ENCODE results near the gene ETNPPL.

ETNPPL gene

DNA sequence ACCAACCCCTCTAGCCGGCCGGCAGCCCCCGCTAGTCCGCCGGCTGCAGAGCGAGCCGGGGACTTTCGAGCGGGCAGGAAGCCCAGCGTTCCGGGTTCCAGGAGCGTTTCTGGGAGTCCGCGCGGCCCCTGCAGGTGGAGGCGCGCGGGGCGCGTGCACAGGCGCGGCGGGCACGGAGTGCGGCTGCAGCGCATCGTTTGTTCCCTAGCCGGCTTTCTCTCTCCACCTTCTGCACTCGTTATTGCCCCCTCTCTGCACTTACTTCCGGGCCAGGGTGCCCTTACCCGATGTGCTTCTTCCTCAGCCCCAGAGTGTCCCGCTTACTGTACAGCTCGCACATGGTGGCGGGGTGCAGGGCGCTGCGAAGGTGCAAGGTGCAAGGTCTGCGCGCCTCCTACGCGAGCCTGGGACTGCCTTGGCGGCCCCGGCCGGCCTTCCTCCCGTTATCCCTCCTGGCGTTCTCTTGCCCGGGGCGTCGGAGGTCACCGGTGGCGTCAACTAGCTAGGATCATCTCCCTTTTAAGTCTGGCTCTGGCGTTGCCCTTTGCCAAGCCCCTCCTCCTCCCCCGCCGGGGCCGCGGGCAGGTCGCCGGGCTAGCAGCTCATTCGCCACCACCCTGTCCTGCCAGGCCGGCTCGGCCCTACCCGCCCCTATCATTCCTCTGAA, at the start of gene ETNPPL:
ETNPPL (minus strand) TSS at position 495 of the 667 bp plus-strand sequence; CDS start at position 340, 155 bp downstream.
- no peak for DNase-seq (ENCODE audit: low read depth, low spot score)

DNA sequence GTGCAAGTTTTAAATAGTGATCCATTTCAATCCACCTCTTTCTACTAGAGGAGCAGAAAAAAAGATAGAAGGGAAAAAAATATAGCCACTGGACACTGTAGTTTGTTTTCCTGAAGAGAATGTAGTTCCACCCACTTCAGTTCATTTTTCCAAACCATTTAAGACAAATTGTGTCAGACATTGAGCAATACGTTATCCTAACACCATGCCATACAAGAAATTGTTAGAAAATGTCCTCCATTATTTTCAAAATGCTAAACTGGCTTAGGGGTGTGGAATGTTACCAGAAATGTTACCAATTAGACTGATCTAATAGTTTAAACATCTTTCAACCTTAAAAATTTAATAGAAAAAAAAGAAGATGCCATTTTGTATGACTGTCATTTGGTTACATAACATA, 48.6 kb upstream of the ETNPPL start:
- DNase-seq (ENCODE audit: low read depth, low spot score), result no peak

DNA sequence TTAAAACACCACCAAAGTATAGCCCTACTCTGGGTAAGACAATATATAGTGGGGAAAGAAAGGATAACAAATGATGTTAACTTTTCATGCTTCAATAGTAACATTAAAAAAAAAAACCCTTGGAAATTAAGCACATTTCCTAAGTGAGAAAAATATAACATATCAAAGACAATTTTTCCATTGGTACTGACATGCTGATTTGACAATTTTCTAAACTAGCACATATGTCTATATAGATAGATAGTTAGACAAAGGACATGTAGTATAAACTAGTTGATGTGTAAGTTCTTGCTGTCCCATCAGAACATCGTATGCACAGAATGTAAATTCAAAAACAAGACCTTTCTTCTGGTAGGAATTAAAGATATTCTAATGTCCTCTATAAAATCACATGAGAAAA, 47.2 kb upstream of the ETNPPL start:
- no peak for DNase-seq (ENCODE audit: low read depth, low spot score)

DNA sequence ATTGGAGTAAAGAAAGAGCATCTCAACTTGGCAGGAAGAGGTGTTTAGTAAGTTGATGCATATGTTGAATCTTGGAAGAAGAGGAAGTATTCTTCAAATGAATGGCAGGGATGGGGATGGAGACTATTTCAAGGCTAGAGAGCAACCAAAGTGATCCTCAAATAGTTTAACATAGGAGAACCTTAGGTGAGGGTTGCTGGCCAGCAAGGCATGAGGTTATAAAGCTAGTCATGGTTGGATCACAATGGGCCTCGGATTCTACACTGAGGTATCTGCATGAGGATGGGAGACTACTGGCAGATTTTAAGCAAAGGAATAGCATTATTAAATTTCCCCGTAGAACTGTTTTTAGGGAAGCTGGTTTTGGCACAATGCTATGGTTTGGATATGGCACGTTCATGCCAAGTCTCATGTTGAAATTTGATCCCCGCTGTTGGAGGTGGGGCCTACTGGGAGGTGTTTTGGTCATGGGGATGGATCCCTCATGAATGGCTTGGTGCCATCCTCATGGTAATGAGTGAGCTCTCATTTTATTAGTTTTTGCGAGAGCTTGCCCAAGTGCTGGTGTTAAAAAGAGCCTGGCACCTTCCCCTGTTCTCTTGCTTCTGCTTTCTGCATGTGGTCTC, 41.9 kb upstream of the ETNPPL start:
- DNase-seq (ENCODE audit: low read depth, low spot score), result no peak

DNA sequence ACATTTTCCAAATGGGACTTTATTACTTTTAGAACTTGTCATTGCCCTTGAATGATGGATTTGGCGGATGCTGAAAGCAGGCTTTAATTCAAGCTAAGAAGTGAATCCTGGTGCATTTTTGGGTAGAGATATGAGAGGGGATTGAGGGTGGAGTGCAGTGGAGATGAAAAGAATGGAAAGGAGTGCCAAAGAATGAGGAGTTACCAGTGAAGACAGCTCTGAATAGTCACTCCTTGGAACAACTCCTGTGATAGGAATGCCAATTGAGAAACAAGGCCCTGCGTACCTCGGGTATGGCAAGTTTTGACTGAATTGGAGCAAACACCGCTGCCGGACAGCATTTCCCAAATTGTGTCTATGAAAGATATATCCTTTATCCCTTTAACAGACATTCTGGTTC, 36.5 kb upstream of the ETNPPL start:
- no peak for DNase-seq (ENCODE audit: low read depth, low spot score)

DNA sequence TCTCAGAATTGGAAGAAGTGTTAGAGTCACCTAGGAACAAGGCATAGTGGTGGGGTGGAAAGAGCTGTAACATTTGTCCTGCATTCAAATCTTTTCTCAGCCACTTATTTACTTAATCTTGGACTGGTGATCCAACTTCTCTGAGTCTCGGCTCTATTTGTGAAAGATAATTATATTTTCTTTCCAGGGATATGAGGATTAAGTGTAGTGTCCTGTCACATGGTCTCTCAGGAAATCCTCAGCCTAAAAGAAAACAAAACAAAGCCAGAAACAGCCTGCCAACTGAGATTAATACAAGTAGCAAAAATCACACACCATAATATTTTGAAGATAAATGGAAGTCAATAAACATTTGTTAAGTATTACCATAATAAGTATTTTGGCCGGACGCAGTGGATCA, 33.3 kb upstream of the ETNPPL start:
- no peak for DNase-seq (ENCODE audit: low read depth, low spot score)

DNA sequence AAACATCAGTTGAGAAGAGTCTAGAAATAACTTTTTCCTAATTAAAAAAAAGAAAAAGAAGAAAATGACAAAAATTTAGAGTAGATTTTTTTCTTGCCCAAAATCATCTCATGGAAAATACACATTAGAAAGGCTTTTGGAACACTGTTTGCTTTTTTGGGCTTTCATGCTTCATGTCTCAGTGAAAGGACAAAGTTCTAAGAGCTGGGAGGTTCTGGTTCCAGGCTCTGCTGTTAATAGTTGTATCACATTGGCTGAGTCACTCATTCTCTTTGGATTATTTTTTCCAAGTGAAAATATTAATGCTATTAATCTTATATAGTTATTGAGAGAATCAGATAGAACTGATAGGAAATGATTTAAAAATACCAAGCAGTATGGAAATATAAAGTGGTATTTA, 32.9 kb upstream of the ETNPPL start:
- DNase-seq (ENCODE audit: low read depth, low spot score), result no peak

DNA sequence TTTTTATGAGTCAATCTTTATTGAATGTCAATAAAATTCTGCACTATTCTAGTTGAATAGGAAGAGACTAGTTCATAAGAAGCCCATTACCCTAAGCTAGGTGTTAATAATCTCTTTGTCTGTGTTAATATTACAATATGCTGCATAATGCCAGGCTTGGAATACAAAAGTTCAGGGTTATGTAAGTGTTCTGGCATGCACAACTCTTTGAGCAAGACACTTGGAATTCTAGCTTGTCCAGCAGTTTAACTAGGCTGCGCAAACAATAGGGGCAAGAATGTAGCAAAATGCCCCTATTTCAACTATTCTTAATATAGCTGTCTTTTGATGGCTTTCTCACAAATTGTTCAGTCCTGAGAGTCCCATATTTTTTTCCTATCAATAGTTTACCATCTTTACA, 31.3 kb upstream of the ETNPPL start:
- DNase-seq (ENCODE audit: low read depth, low spot score), result no peak

DNA sequence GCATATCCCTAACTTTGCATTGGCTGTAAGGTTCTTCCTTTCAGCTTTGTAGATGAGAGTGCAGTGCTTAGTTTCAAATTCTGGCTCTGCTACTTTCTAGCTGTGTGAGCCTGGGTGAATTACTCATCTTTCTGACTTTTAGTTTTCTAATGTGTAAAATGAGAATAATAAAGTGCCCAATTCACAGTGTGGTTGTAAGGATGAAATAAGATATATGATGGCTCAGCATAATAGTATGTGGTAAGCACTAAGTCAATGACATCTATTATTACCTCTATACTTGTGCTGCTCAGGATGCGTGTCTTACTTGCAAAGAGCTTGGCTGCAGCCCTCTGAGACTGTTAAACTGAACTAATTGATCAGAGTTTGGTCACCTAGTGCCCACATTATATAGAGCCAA, 30.6 kb upstream of the ETNPPL start:
- DNase-seq (ENCODE audit: low read depth, low spot score), result no peak

DNA sequence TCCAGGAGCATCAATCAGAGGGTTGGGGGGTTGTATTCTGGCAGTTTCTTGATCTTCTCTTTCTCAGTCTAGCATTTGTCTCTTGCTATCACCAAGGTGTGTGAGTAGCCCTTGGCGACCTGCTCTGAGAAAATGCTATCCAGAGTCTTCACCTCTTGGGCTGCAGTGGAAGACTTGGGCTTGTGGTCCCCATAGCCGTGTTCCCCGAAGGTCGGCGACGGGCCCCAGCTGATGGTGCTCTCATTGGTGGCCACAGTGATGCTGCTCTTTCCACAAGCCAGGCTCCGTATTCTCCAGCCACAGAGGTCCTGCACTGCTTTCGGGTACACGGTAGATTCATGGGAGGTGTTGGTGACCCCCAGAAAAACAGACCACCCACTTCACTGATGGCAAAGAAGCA, 25.9 kb upstream of the ETNPPL start:
- DNase-seq (ENCODE audit: low read depth, low spot score), result no peak

DNA sequence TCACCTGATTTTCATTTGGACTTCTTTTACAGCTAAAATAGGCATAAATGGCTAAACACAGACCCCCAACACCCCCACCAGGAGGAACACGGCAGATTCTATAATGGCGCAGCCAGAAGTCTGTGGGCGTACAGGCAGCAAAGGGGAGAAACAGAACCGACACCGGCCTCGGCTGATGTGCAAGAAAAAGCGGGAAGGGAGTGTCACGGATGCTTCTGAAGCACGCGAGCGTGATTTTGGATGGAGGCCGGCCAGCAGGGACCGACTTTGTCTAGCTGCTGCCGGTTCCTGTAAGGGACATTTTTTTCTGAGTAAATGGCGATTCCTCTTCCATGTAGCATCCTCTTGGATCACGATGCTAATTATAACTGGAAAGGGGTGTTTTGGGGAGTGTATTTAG, 24.9 kb upstream of the ETNPPL start:
- no peak for DNase-seq (ENCODE audit: low read depth, low spot score)

DNA sequence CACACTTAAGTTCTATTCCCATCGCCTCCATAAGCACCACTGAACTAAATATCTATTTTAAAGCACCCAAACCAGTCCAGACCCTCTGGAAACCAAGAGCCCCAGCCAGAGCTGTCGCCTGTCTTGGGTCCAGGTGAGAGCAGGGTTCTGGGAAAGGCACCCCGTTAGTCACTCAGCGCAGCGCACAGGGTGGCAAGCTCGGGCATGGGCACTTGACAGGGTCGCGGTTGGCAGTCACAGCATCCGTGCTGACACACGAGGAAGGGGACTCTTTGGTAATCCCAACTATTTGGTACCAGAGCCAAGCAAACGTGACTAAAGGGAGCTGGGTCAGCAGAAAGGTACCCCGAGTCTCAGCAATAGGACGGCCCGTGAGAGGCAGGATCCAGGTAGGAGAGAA, 24.3 kb upstream of the ETNPPL start:
- no peak for DNase-seq (ENCODE audit: low read depth, low spot score)

DNA sequence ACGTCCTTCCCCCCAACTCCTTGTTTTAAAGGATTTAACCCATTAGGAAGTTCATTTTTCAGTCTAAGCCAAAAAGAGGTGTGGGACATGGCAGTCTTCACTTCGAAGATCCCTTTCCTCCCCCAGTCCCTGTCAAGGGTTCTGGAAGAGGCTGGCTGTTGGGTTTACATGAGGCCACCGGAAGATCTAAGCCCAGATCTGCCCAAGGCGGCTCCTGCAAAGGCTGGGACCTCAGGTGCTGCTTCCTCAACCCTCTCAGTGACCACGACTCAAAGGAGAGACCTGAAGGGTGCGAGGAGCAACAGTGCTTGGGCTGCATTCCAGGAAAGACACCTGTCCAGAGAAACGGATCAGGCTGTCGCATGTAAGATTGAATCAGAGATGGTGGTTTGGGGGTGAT, 23.5 kb upstream of the ETNPPL start:
- DNase-seq (ENCODE audit: low read depth, low spot score), result no peak

DNA sequence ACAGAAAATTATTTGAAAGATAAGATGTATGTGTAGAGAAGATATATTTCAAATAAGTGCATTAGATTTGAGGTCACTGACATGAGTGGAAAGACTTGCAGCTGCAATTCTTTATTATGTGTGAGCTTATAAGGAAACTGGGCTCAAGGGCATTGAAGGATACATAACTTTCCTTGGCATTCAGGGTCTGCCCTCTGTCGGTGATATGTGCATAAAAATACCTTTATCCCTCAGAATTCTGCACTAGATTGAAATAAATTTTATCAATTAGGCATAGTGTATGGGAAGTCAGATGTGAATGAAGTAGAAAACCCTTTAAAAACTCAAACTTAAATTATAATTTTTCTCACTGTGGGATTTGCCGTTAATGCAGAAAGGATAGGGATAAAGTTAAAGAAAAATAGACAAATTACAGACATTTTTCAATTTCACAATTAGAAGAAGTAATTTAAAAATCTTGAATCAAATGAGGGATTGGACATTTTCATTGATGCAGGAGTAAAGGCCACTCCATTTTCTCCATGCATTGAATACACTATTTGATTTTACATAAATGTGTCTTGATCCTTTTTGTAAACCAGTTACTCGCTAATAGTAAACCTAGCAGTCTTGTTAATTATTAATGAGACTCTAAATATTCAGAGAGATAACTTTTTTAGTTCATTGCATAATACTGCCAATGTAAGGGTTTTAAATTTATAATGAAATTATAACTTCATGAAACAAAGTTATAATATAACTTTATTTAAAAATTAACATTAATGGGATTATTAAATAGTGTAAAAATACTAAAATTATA, 21.0 kb upstream of the ETNPPL start:
- no peak for DNase-seq (ENCODE audit: low read depth, low spot score)

DNA sequence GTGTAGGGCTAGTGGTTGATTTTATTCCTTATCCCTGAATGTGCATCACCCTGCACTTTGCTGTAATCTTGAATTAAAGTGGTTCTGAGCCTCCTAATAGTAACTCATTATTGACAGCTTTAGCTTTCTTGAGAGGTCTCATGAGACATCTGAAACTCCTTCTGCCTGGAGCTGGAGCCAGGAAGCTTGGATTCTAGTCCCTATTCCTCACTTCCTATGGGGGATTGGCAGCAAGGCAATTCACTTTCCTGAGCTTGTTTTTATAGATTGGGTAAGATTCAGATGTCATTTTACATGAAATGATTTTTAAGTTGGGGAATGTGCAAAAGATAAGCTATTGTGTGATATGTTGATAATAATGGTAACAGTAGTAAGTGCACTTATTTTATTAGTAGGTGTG, 17.1 kb upstream of the ETNPPL start:
- DNase-seq (ENCODE audit: low read depth, low spot score), result no peak

DNA sequence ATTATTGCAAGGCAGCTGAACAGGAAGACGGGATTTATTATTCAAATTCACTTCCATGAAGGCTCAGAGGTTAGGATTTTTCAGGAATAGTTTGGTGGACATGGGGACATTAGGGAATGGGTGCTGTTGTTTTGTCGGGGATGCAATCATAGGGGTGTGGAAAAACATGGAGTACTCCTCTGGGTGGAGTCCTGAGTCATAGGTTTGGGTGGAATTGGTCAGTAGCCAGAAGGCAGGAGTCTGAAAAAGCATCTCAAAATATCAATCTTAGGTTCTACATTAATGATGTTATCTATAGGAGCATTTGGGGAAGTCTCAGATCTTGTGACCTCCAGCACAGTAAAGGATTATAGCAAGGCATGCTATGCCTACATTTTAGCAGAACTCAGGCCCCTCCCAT, 14.5 kb upstream of the ETNPPL start:
- no peak for DNase-seq (ENCODE audit: low read depth, low spot score)

DNA sequence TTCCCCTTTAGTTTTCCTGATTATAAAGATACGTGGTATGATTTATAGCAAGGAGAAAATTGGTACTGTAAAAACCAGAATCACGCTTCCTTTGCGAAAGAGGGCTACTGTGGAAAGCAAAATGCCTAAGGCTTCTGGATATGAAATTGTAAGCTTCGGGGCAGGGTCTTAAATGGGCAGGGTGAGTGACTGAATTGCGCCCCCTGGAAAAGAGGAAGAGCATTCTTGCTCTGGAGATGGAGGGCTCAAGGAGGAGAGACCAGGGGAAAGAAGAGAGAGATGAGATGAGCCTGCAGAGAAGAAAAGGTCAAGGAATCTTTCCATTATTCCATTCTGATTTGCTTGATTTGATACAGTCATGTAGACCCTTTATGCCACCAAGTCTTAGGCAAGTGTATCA, 13.1 kb upstream of the ETNPPL start:
- no peak for DNase-seq (ENCODE audit: low read depth, low spot score)

DNA sequence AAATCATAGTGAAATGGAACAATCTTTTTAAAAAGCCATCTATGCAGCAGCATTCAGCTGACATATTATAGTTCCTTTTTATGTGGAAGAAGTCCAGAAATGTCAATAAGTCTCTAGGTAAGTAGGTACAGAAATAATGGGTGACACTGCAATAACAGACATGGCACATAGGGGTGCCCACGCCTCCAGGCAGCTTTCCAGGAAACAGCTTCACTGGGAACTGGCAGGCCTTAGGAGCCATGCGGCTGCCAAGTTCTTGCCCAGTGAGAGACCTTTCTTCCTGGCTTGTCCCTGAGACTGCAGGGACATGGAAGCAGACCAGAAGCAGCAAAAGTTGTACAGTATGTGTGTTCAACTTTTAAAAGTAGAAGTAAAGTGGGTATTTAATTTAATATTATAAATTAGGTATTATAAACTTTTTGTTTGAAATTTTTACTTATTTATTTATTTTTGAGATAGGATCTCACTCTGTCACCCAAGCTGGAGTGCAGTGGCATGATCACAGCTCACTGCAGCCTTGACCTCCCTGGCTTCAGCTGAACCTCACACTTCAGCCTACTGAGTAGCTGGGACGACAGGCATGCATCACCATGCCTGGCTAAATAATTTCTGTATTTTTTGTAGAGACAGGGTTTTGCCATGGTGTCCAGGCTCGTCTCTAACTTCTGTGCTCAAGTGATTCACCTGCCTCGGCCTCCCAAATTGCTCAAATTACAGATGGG, 12.1 kb upstream of the ETNPPL start:
- no peak for DNase-seq (ENCODE audit: low read depth, low spot score)

DNA sequence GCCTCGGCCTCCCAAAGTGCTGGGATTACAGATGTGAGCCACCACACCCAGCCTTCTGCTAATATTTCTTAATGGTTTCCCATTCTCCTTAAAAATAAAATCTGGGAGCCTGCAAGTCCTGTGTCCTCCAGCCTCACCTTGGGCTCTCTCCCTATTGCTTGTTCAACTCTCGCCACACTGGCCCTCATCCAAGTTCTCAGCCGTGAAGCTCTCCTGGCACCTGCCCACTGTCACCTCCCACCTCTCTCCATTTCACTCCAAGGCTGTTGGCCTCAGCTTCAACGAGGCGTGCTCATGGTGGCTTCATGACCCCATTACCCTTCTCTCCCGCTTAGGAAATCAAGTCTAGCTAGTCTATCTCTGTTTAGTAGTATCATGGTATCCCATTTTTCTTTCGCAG, 9.5 kb upstream of the ETNPPL start:
- DNase-seq (ENCODE audit: low read depth, low spot score), result no peak

DNA sequence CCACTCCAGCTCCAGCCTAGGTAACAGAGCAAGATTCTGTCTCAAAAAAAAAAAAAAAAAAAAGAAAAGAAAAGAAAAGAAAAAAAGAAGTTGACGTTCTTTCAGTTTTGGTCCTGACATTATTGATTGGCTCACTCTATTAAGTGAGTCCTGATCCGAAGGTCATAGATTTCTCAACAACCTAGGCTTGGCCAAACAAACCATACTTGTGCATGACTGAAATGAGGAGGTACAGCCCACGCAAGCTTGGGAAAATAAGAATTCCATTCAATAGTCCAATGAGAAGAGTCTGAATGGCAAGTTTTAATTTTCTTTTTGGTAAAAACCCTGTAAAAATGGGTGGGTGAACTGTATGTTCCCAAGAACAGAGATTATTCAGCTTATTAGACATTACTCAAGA, 3.2 kb upstream of the ETNPPL start:
- DNase-seq (ENCODE audit: low read depth, low spot score), result no peak

DNA sequence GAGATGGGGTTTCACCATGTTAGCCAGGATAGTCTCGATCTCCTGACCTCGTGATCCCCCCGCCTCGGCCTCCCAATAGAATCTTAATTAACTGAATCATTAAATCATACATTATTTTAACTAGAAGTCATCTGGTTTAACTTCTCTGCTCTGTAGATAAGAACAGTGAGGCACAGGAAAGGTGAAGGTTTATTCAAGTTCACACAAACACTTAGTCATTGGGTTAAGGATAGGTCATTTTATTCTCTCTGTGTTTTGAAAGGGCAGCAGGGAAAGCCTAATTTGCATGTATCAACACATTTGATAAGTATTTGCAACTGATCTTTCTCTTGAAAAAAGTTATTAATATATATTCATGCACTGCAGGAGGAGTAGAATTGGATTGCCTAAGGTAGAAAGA, 1.1 kb upstream of the ETNPPL start:
- no peak for DNase-seq (ENCODE audit: low read depth, low spot score)

DNA sequence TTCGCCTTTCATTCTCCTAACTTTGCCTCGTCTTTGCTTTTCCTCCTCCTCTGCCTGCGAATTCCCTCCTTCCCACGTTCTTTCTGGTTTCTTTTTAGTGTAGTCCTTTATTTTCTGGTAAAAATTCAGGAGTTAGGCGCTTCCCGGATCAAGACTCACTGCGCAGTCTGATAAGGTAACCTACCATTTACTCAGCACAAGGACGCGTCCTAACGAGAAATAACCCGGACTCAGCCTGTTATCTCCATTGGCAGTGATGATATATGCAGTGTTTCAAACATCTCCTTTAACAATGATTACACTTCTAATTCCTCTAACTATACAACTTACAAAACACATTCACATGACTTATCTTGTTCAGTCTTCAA, 357 bp upstream of the ETNPPL start:
- no peak for DNase-seq (ENCODE audit: low read depth, low spot score)

Measured in activated naive CD8-positive, alpha-beta T cell treated with anti-CD3 and anti-CD28 coated beads, Interleukin-2, amount 50 U/mL, for 16 hours (primary cell).